HG03571 (cell line): Measurements from ENCODE around the gene RNPEPL1.

ENCODE experiments used
- ATAC-seq: cut with Tn5 transposase; IDR thresholded peaks from one replicate; pipeline ENCODE4 v1.9.1; 2021; ENCODE audit not compliant: unreplicated experiment

The RNPEPL1 gene

GRCh38 chr2:240576036-240576435 is 7.8 kb downstream of the RNPEPL1 start:
- no peak for ATAC-seq

DNA sequence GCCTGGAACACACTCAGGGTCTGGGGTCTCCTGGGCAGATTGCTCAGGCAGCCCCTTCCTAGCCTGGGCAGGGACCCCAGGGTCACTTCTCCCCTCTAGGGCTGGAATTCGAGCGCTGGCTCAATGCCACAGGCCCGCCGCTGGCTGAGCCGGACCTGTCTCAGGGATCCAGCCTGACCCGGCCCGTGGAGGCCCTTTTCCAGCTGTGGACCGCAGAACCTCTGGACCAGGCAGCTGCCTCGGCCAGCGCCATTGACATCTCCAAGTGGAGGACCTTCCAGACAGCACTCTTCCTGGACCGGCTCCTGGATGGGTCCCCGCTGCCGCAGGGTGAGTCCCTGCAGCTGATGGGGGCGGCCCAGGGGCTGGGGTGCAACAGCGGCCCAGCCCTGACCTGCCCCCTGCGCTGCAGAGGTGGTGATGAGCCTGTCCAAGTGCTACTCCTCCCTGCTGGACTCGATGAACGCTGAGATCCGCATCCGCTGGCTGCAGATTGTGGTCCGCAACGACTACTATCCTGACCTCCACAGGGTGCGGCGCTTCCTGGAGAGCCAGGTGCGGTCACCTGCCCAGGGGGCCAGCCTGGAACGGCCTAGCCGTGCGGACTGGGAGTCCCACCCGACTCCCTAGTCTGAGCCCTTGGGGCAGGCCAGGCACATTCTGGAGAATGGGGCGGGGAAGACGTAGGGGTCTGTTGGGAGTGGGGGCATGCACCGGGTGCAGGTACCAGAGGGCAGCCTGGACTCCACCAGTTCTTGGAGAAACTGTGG is 8.3 kb downstream of the RNPEPL1 start:
- no peak for ATAC-seq

- no peak for ATAC-seq
These were observed 9.2 kb downstream of the RNPEPL1 start for GRCh38 chr2:240577281-240578109.

GRCh38 chr2:240578110-240578450 is 9.8 kb downstream of the RNPEPL1 start:
- ATAC-seq, result no peak

- ATAC-seq, result no peak
These were observed 10.2 kb downstream of the RNPEPL1 start for GRCh38 chr2:240578488-240578887.

- ATAC-seq, result no peak
These were observed 10.9 kb downstream of the RNPEPL1 start for GRCh38 chr2:240579071-240579762.

- no peak for ATAC-seq
These were observed 11.7 kb downstream of the RNPEPL1 start for GRCh38 chr2:240579771-240580614.

DNA sequence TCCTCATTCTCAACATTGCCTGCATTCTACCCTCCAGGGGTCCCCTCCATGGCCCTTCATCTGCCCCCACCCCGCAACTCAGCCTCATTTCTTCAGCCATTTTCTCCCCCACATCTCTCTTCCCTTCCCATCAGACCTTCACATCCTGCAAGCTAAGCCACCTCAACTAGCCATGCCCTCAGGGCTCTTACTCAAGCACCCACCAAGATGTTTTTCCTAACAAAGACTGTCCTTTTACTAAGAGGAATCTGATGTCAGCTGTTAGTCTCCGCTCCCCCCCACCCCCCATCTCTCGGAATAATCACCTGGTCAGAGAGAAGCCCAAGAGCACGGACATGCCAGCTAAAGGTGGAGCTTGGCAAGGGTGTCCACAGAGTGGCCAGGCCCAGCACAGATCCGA is 13.5 kb downstream of the RNPEPL1 start:
- no peak for ATAC-seq

DNA sequence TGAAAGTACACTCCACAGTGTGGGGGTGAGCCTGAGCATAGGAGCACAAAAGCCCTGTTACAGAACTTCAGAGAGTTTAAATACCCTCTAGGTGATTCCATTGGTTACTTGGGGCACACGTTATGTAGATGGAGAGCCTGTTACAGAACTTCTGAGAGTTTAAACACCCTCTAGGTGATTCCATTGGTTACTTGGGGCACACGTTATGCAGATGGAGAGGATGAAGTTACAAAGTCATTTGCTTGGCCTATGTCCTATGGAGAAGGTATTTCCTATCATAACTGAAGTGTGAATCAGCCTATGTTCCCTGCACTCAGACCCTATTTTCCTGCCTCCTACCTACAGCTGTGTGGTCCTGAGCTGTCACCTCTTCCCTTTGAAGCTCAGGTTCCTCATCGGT is 14.5 kb downstream of the RNPEPL1 start:
- no peak for ATAC-seq

DNA sequence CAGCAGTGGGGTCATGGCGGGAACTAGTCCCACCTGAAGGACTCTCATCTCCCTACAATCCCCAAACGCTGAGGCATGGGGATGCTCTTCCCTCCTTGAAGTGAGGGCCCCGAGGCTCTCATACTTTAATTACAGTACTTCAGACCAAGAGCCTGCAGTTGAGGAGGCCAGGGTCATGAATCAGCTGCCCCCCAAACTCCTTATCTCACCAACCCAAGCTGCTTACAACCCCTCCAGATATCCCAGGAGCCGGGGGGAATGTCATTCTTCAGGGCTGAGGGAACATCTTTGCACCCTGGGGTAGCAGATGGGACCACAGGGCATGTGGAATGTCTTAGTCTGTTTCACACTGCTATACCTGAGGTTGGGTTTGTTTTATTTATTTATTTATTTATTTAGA is 15.5 kb downstream of the RNPEPL1 start:
- no peak for ATAC-seq

DNA sequence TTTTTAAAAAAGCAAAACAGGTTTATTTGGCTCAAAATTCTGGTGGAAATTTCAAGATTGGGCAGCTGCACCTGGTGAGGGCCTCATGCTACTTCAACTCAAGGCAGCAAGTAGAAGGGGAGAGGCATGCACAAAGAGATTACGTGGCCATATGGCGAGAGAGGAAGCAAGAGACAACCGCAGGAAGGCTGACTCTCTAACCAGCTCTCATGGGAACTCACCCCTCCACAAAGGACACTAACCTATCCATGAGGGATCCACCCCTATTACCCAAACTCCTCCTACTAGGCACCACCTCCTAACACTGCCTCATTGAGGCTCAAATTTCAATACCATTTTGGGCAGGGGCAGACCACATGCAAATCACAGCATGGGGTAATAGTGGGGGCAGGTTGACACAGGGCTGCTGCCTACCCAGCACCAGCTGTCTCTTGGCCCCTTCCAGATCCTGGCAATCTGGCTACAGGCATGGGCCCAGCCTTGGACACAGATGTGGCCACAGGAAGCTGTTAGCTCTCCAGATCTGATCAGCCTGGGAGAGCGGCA is 16.3 kb downstream of the RNPEPL1 start:
- ATAC-seq, result peak; percentile 45

DNA sequence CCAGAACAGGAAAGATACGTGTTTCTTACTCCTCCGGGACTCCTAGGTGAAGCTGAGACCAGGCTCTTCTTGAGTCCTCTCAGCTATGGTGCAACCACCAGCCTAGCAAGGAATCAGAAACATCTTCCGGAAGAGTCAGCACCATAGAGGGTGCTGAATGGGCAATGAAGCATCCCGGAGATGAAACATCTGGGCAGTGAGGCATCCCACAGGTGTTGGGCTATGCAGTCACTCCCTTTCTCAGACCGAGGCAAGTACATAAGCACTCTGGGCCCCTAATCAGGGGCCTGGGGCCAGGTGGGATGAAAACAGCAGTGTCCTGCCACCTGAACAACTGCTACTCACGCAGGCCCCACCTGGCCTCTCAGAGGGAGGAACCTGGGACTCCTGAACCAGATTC is 16.8 kb downstream of the RNPEPL1 start:
- ATAC-seq, result peak; percentile 33

- ATAC-seq, result no peak
These were observed 17.5 kb downstream of the RNPEPL1 start for GRCh38 chr2:240585681-240586197.

- peak; percentile 53 for ATAC-seq
These were observed 18.1 kb downstream of the RNPEPL1 start, which contains the start of gene CAPN10 for GRCh38 chr2:240586198-240586918. Gene CAPN10 (plus strand): TSS chr2:240586734. CDS start chr2:240586912, 178 bp downstream.

DNA sequence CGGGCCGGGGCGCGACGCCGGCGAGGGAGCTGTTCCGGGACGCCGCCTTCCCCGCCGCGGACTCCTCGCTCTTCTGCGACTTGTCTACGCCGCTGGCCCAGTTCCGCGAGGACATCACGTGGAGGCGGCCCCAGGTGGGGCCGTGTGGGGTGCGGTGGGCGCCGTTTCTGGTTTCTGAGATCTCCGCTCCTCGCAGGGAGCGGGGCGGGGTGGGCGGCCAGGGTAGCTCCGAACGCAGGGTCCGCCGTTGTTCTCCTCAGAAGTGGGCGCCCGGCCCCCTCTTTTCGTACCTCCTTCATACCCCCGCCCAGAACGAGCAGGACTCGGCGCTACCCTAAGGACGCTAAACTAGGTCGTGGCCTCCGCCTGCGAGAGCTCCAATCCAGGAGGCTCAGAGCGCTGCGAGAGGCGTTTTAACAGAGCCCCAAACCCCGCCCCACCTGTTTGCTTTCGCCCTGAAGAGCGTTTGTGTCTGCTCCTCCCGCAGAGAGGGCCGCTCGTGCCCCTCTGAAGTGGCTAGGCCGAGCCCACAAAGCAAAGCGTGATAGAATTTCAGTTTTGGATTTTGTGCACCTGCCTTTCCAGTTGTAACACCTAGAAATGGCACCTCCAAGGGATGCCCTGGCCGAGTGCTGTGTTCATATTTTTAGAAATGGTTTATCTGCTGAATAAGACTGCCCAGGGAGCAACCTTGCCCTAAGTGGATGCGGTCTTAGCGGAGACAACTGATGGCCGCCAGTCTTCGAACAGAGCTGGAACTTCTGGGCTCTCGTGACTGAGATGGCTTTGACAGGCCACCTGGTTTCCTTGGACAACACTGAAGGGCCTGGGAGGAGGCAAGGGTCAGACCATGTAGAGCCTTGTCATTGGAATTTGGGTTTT is 18.9 kb downstream of the RNPEPL1 start:
- ATAC-seq, result peak; percentile 6

DNA sequence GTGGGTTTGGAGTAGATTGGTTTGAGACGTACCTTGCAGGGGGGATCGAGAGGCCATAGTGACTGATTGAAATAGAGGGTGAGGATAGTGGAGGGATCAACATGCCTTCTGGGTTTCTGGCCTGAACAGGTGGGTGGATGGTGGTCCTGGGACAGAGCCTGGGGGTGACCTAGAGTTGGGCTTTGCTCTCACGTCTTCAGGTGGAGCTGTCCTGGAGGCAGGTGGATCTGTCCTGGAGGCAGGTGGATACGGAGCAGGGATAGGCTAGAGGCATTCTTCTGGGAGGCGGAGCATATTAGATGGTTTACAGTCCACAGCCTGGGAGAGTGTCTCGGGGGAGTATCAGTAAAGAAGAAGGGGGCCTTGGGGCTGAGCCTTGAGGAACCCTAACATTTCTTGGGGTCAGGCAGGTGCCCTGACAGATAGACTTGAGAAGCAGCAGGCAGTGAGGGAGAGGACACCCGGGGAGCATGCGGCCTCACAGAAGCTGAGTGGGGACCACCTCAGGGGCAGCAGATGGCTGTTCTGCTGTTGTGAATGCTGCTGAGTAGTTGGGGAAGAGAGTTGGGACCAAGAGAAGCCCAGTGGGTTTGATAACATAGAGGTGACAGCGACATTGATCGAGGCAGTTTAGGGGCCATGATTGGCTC is 19.8 kb downstream of the RNPEPL1 start:
- ATAC-seq, result no peak

GRCh38 chr2:240588669-240589068 is 20.4 kb downstream of the RNPEPL1 start:
- ATAC-seq, result no peak

GRCh38 chr2:240589375-240589774 is 21.1 kb downstream of the RNPEPL1 start:
- no peak for ATAC-seq
